Endothelial cell of umbilical vein (primary cell): ENCODE results near the gene DUSP28. TPM values are rescaled to one million over a fixed set of nuclear protein-coding genes. Genes with fewer than 3 reads are reported as not detected.

ENCODE experiments used
- BruUV-seq: library from RNA; stranded (reverse); fragments of 400-500 nt; replicated peaks from 2 replicates; lab custom pipeline; 2021; lab: Mats Ljungman, UMichigan
- CTCF ChIA-PET: fragments of 300-600, 350-600 bp; sonication (Branson Sonifier 250); formaldehyde crosslinking; loops from one replicate; lab custom pipeline; 2021; ENCODE audit warnings: antibody characterized with exemption, inconsistent platforms; lab: Charles Lee
- POLR2A ChIA-PET: fragments of 300-600, 350-600 bp; sonication (Branson Sonifier 250); formaldehyde crosslinking; loops from one replicate; lab custom pipeline; 2021; ENCODE audit warnings: antibody characterized with exemption, inconsistent platforms; lab: Charles Lee
- DNase-seq: peaks from one replicate; pipeline ENCODE4 v3.0.0-alpha.2; 2011; ENCODE audit warnings: low read depth, low spot score
- FAIRE-seq: peaks from 2 replicates; lab custom pipeline; 2011; peaks lifted over from hg19 to GRCh38; lab: Jason Lieb, UNC
- H2AFZ ChIP-seq: 2 replicates; pipeline ENCODE4 v1.6.0; 2012; ENCODE audit warnings: low read depth, low read length, control low read depth, inconsistent platforms
- H3K27ac ChIP-seq: 2 replicates; pipeline ENCODE4 v1.5.1; 2011; ENCODE audit warnings: low read depth, mild to moderate bottlenecking, control low read depth, low read length, moderate library complexity; ENCODE audit not compliant: insufficient read depth
- H3K27me3 ChIP-seq, 2 experiments: 2 replicates each; pipeline versions ENCODE4 v1.6.0 to v1.6.1; 2011; ENCODE audit warnings: low read length in 2 of 2, mixed read lengths in 1 of 2; ENCODE audit not compliant: control insufficient read depth in 2 of 2, insufficient read depth in 2 of 2
- H3K36me3 ChIP-seq, 2 experiments: 2 replicates in 1 of 2; 3 replicates in 1 of 2; pipeline ENCODE4 v1.5.1; 2011; ENCODE audit warnings: low read length in 2 of 2, mild to moderate bottlenecking in 1 of 2, moderate library complexity in 1 of 2; ENCODE audit not compliant: control insufficient read depth in 2 of 2, insufficient read depth in 2 of 2; ENCODE audit errors: extremely low read depth in 1 of 2
- H3K4me1 ChIP-seq: 3 replicates; pipeline ENCODE4 v1.5.1; 2011; ENCODE audit warnings: mild to moderate bottlenecking, low read length; ENCODE audit not compliant: control insufficient read depth, insufficient read depth; ENCODE audit errors: extremely low read depth
- H3K4me2 ChIP-seq: 2 replicates; pipeline ENCODE4 v1.6.1; 2011; ENCODE audit warnings: low read length, control low read depth, mixed read lengths; ENCODE audit not compliant: insufficient read depth
- H3K4me3 ChIP-seq, 3 experiments: fragments of 200-600 bp in 1 of 3; sonication (generic), shearing (Covaris generic) in 1 of 3; replicated peaks in 1 of 3; 2 replicates each; pipeline ENCODE4 v1.5.1; 2011 to 2016; ENCODE audit warnings: control low read depth in 3 of 3, low read length in 3 of 3, mild to moderate bottlenecking in 2 of 3, inconsistent platforms in 1 of 3, low read depth in 1 of 3, moderate library complexity in 1 of 3; ENCODE audit not compliant: insufficient read depth in 1 of 3
- H3K79me2 ChIP-seq: 2 replicates; pipeline ENCODE4 v1.6.0; 2012; ENCODE audit warnings: low read length, inconsistent platforms; ENCODE audit not compliant: control insufficient read depth, insufficient read depth
- H3K9ac ChIP-seq: replicated peaks from 2 replicates; pipeline ENCODE3; 2011; ENCODE audit warnings: low read length, control low read depth; ENCODE audit not compliant: insufficient read depth; ENCODE audit errors: extremely low read depth
- H3K9me1 ChIP-seq: replicated peaks from 3 replicates; pipeline ENCODE4 v1.6.0; 2011; ENCODE audit warnings: mild to moderate bottlenecking, low read length; ENCODE audit not compliant: control insufficient read depth, insufficient read depth; ENCODE audit errors: extremely low read depth
- H3K9me3 ChIP-seq: replicated peaks from 2 replicates; pipeline ENCODE4 v1.5.1; 2012; ENCODE audit warnings: low read length, inconsistent platforms; ENCODE audit not compliant: control insufficient read depth, insufficient read depth
- H4K20me1 ChIP-seq: replicated peaks from 2 replicates; pipeline ENCODE3; 2011; ENCODE audit warnings: mild to moderate bottlenecking, low read length; ENCODE audit not compliant: control insufficient read depth, insufficient read depth; ENCODE audit errors: extremely low read depth
- EZH2 ChIP-seq: IDR thresholded peaks from 2 replicates; pipeline ENCODE4 v1.6.1; 2012; ENCODE audit warnings: borderline replicate concordance, low read depth, mild to moderate bottlenecking, moderate library complexity, low read length, inconsistent platforms; ENCODE audit not compliant: severe bottlenecking
- FOS ChIP-seq: IDR thresholded peaks from 2 replicates; pipeline ENCODE4 v1.6.1; 2011; ENCODE audit warnings: mild to moderate bottlenecking, low read length, moderate library complexity, borderline replicate concordance; ENCODE audit not compliant: insufficient read depth
- GATA2 ChIP-seq: IDR thresholded peaks from 2 replicates; pipeline ENCODE4 v1.7.0; 2011; ENCODE audit warnings: low read depth, mild to moderate bottlenecking, moderate library complexity, mixed read lengths, low read length; ENCODE audit not compliant: insufficient read length, insufficient read depth
- JUN ChIP-seq: IDR thresholded peaks from 2 replicates; pipeline ENCODE4 v1.6.1; 2011; ENCODE audit warnings: borderline replicate concordance, low read depth; ENCODE audit not compliant: insufficient read length, insufficient read depth
- MYC ChIP-seq: IDR thresholded peaks from one replicate; pipeline ENCODE4 v1.6.1; 2011; ENCODE audit warnings: mild to moderate bottlenecking, low read depth, low read length
- POLR2A ChIP-seq: IDR thresholded peaks from 2 replicates; pipeline ENCODE4 v1.6.1; 2012; ENCODE audit warnings: low read depth, mild to moderate bottlenecking, control low read depth, low read length
- POLR2AphosphoS5 ChIP-seq: IDR thresholded peaks from 2 replicates; pipeline ENCODE4 v1.6.1; 2012; ENCODE audit warnings: low read depth, mild to moderate bottlenecking, control low read depth, low read length, moderate library complexity; ENCODE audit not compliant: insufficient read depth
- dilution Hi-C: fragments of 300-500 bp; cut with MboI; formaldehyde crosslinking; loops from one replicate; pipeline ENCODE4 v1.15.0; 2019; ENCODE audit warnings: low sequenced_read_pairs; ENCODE audit not compliant: extremely low pct_ligation_motif_present
- intact Hi-C: fragments of 100-400 bp; cut with micrococcal nuclease; formaldehyde crosslinking; loops from one replicate; pipeline ENCODE4 v1.10.0; 2022
- polyA plus RNA-seq, 4 experiments: library from polyadenylated mRNA; depleted of rRNA in 3 of 4; stranded (reverse) in 3 of 4; unstranded in 1 of 4; fragments of >200 nt; gene quantifications; 2 replicates each; pipeline versions ENCODE4 v1.2.1 to v1.2.3, GENCODE V29; 2011 to 2012; ENCODE audit warnings: missing spikeins in 1 of 4
- total RNA-seq: library from RNA; stranded (reverse); gene quantifications from 2 replicates; pipeline ENCODE4 v1.2.3, GENCODE V29; 2021
- TF ChIP-seq, protein P1 (sequence below), 2 donors: IDR thresholded peaks; 1 replicate in 1 of 2; 2 replicates in 1 of 2; pipeline ENCODE4 v1.5.1; 2011; ENCODE audit warnings: low read length in 2 of 2, mild to moderate bottlenecking in 2 of 2, moderate library complexity in 2 of 2, control low read depth in 1 of 2, inconsistent platforms in 1 of 2, low read depth in 1 of 2; ENCODE audit not compliant: insufficient read depth in 1 of 2; ENCODE audit errors: extremely low read depth in 1 of 2
- TF ChIP-seq, protein P2 (sequence below): IDR thresholded peaks from 2 replicates; pipeline ENCODE4 v1.6.1; 2011; ENCODE audit not compliant: insufficient read depth, insufficient read length

Gene DUSP28
- total and polyA plus RNA-seq, 2 donors (not counting 3 experiments of a cell fraction or from before 2014, with no cell fraction given) = 2.2 to 4.3 TPM

DNA sequence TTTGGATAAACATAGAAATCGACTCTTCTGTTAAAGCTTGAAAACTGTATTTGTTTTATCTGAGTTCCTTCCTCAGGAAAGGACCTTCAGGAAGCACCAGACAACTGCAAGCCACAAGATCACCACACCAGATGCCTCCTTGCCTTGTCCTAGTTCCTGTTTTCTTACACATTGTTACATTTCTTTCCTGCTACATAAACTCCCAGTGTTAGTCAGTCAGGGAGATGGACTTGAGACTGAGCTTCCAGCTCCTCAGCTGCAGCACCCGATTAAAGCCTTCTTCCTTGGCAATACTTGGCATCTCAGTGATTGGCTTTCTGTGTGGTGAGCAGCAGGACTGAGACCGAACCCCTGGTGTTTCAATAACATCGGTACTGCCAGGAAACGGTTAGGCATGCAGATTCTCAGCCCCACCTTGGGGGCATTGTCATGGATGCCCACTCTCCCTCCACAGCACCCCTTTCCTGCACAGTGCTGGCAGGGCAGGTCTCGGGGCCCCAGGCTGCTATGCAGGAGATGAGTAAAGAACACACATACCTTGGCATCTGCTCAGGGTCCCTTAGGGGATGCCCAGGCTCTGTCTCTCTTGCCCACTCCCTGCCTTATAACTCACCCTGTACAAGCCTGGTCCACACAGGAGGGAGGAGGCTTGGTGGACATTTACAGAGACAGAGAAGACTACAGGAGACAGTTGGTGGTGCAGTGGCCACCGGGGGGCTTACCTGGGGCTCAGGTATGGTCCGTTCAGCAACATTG lies 35.0 kb upstream of the DUSP28 start:
- no peaks in the 10 kb centered on the region for H3K4me1 ChIP-seq
- peaks cover under 1 to 3% of the 10 kb centered on the region in 2 experiments for H3K27me3 ChIP-seq
- FAIRE-seq = no peak
- dilution Hi-C loops = no loop called here
- TF ChIP-seq POLR2AphosphoS5 (no peak), MYC (no peak), GATA2 (no peak), JUN (no peak), FOS (no peak), EZH2 (no peak), POLR2A (no peak)
- TF ChIP-seq, protein P1, sequence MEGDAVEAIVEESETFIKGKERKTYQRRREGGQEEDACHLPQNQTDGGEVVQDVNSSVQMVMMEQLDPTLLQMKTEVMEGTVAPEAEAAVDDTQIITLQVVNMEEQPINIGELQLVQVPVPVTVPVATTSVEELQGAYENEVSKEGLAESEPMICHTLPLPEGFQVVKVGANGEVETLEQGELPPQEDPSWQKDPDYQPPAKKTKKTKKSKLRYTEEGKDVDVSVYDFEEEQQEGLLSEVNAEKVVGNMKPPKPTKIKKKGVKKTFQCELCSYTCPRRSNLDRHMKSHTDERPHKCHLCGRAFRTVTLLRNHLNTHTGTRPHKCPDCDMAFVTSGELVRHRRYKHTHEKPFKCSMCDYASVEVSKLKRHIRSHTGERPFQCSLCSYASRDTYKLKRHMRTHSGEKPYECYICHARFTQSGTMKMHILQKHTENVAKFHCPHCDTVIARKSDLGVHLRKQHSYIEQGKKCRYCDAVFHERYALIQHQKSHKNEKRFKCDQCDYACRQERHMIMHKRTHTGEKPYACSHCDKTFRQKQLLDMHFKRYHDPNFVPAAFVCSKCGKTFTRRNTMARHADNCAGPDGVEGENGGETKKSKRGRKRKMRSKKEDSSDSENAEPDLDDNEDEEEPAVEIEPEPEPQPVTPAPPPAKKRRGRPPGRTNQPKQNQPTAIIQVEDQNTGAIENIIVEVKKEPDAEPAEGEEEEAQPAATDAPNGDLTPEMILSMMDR (IDR thresholded peaks at IDR 0.05; ENCODE audit: extremely low read depth in 1 of 2, insufficient read depth in 1 of 2, low read depth in 1 of 2, low read length in 2 of 2) = no peak
- TF ChIP-seq, protein P2, sequence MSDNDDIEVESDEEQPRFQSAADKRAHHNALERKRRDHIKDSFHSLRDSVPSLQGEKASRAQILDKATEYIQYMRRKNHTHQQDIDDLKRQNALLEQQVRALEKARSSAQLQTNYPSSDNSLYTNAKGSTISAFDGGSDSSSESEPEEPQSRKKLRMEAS = no peak
- peaks cover 0 to 2% of the 10 kb centered on the region in 2 experiments for H3K36me3 ChIP-seq
- ChIA-PET POLR2A (no interaction called here), CTCF (interaction anchor here (1.2 kb wide), 1 partner anchor 11 kb away, joined by 5 read pairs; no protein-coding TSS in a partner anchor)
- H3K9ac ChIP-seq = no peak overlapping the region
- no peaks in the 10 kb centered on the region for H3K79me2 ChIP-seq
- peaks cover 5% of the 10 kb centered on the region for H3K9me3 ChIP-seq
- H3K9me1 ChIP-seq = no peaks in the 10 kb centered on the region
- no peak overlapping the region for H3K27ac ChIP-seq
- no peak for DNase-seq
- H4K20me1 ChIP-seq = no peaks in the 10 kb centered on the region
- H3K4me3 ChIP-seq = no peak overlapping the region
- no peak overlapping the region for H3K4me2 ChIP-seq
- no peak overlapping the region for H2AFZ ChIP-seq
- intact Hi-C loops = no loop called here
- no TSS peak for BruUV-seq
